HL-60 (cell line): ENCODE data around the gene RBMXL2.

Experiments used
- DNase-seq, 2 experiments: peaks; one replicate each; pipeline ENCODE4 v3.0.0-alpha.2; 2010 to 2020; ENCODE audit warnings: low read depth in 1 of 2, low spot score in 1 of 2
- H3K27ac ChIP-seq: fragments of 250-450 bp; sonication (Bioruptor Pico); replicated peaks from 2 replicates; pipeline ENCODE4 v1.5.1; 2020; ENCODE audit warnings: mild to moderate bottlenecking, moderate library complexity
- H3K27me3 ChIP-seq: fragments of 250-450 bp; sonication (Bioruptor Pico); 2 replicates; pipeline ENCODE4 v1.5.1; 2021; ENCODE audit warnings: mild to moderate bottlenecking, moderate library complexity; ENCODE audit not compliant: insufficient read depth, poor library complexity, severe bottlenecking
- H3K4me3 ChIP-seq: replicated peaks from 2 replicates; pipeline ENCODE4 v1.5.1; 2011; ENCODE audit warnings: mild to moderate bottlenecking, control low read depth, low read length; ENCODE audit not compliant: insufficient read depth
- GABPA ChIP-seq: IDR thresholded peaks from 2 replicates; pipeline ENCODE4 v1.6.1; 2012; ENCODE audit warnings: low read depth
- POLR2AphosphoS5 ChIP-seq: IDR thresholded peaks from 2 replicates; pipeline ENCODE4 v1.6.1; 2012; ENCODE audit warnings: low read depth
- SPI1 ChIP-seq: IDR thresholded peaks from 2 replicates; pipeline ENCODE4 v1.6.1; 2012; ENCODE audit warnings: low read depth, mild to moderate bottlenecking, borderline replicate concordance
- TF ChIP-seq, protein P1 (sequence below): IDR thresholded peaks from one replicate; pipeline ENCODE4 v1.5.1; 2011; ENCODE audit warnings: low read length, control low read depth, inconsistent platforms; ENCODE audit not compliant: insufficient read depth
- TF ChIP-seq, protein P2 (sequence below): IDR thresholded peaks from 2 replicates; pipeline ENCODE4 v1.6.1; 2012; ENCODE audit warnings: low read depth; ENCODE audit not compliant: insufficient replicate concordance

The RBMXL2 gene

DNA sequence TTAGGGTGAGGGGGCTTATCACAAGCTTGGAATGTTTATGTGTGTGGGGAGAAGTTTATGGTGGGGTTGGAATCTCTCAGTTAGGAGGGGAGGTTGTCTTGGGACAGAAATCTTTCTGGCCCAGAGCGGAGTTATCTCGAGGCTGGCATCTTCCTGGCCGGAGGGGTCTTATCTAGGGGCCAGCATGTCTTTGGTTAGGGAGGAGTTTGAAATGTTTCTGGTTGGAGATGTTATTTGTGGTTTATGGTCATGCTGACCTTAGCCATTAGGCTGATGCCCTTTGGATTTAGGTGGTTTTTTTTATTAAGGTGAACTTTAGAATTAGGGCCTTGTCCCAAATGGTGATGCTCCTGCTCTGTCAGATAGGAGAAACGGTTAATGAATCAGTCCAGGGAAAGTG lies 7.9 kb upstream of the RBMXL2 start:
- no peak overlapping the region for H3K27ac ChIP-seq
- no peaks in the 10 kb centered on the region for H3K27me3 ChIP-seq
- no peak for DNase-seq
- TF ChIP-seq, protein P1, sequence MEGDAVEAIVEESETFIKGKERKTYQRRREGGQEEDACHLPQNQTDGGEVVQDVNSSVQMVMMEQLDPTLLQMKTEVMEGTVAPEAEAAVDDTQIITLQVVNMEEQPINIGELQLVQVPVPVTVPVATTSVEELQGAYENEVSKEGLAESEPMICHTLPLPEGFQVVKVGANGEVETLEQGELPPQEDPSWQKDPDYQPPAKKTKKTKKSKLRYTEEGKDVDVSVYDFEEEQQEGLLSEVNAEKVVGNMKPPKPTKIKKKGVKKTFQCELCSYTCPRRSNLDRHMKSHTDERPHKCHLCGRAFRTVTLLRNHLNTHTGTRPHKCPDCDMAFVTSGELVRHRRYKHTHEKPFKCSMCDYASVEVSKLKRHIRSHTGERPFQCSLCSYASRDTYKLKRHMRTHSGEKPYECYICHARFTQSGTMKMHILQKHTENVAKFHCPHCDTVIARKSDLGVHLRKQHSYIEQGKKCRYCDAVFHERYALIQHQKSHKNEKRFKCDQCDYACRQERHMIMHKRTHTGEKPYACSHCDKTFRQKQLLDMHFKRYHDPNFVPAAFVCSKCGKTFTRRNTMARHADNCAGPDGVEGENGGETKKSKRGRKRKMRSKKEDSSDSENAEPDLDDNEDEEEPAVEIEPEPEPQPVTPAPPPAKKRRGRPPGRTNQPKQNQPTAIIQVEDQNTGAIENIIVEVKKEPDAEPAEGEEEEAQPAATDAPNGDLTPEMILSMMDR: no peak
- TF ChIP-seq POLR2AphosphoS5 (no peak), SPI1 (no peak), GABPA (no peak)
- TF ChIP-seq, protein P2, sequence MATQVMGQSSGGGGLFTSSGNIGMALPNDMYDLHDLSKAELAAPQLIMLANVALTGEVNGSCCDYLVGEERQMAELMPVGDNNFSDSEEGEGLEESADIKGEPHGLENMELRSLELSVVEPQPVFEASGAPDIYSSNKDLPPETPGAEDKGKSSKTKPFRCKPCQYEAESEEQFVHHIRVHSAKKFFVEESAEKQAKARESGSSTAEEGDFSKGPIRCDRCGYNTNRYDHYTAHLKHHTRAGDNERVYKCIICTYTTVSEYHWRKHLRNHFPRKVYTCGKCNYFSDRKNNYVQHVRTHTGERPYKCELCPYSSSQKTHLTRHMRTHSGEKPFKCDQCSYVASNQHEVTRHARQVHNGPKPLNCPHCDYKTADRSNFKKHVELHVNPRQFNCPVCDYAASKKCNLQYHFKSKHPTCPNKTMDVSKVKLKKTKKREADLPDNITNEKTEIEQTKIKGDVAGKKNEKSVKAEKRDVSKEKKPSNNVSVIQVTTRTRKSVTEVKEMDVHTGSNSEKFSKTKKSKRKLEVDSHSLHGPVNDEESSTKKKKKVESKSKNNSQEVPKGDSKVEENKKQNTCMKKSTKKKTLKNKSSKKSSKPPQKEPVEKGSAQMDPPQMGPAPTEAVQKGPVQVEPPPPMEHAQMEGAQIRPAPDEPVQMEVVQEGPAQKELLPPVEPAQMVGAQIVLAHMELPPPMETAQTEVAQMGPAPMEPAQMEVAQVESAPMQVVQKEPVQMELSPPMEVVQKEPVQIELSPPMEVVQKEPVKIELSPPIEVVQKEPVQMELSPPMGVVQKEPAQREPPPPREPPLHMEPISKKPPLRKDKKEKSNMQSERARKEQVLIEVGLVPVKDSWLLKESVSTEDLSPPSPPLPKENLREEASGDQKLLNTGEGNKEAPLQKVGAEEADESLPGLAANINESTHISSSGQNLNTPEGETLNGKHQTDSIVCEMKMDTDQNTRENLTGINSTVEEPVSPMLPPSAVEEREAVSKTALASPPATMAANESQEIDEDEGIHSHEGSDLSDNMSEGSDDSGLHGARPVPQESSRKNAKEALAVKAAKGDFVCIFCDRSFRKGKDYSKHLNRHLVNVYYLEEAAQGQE: no peak
- H3K4me3 ChIP-seq: no peak overlapping the region

GRCh38 chr11:7081441-7081840 lies 7.4 kb upstream of the RBMXL2 start:
- Histone ChIP-seq H3K4me3 (no peak overlapping the region), H3K27me3 (no peaks in the 10 kb centered on the region), H3K27ac (no peak overlapping the region)
- TF ChIP-seq SPI1 (no peak), GABPA (no peak), POLR2AphosphoS5 (no peak)
- TF ChIP-seq, protein P2: no peak
- TF ChIP-seq, protein P1: no peak
- DNase-seq: no peak

DNA sequence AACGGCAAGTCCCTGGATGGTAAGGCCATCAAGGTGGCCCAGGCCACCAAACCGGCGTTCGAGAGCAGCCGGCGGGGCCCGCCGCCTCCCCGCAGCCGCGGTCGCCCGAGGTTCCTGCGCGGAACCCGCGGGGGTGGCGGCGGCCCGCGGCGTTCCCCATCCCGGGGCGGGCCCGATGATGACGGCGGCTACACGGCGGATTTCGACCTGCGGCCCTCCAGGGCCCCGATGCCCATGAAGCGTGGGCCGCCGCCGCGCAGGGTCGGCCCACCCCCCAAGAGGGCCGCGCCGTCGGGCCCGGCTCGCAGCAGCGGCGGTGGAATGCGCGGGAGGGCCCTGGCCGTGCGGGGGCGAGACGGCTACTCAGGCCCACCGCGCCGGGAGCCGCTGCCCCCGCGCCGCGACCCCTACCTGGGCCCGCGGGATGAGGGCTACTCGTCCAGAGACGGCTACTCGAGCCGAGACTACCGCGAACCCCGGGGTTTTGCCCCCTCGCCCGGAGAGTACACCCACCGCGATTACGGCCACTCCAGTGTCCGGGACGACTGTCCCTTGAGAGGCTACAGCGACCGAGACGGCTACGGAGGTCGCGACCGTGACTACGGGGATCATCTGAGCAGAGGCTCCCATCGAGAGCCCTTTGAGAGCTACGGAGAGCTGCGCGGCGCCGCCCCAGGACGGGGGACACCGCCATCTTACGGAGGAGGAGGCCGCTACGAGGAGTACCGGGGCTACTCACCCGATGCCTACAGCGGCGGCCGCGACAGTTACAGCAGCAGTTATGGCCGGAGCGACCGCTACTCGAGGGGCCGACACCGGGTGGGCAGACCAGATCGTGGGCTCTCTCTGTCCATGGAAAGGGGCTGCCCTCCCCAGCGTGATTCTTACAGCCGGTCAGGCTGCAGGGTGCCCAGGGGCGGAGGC lies 792 bp downstream of the RBMXL2 start:
- no peak for DNase-seq
- peaks cover 5% of the 10 kb centered on the region for H3K27me3 ChIP-seq
- H3K27ac ChIP-seq: no peak overlapping the region
- no peak overlapping the region for H3K4me3 ChIP-seq
- TF ChIP-seq, protein P1: no peak
- TF ChIP-seq, protein P2: no peak
- no peak for TF ChIP-seq GABPA
- no peak for TF ChIP-seq POLR2AphosphoS5
- TF ChIP-seq SPI1: no peak
